Activated CD4-positive, alpha-beta memory T cell treated with anti-CD3 and anti-CD28 coated beads for 36 hours (primary cell): ENCODE results near the gene WDR49. TPM values are rescaled to one million over a fixed set of nuclear protein-coding genes. Genes with fewer than 3 reads are reported as not detected.

Experiments
- CTCF ChIA-PET: fragments of 350-600 bp; sonication (Branson Sonifier 250); formaldehyde crosslinking; loops from one replicate; lab custom pipeline; 2021; ENCODE audit warnings: antibody characterized with exemption, inconsistent platforms; lab: Charles Lee
- POLR2A ChIA-PET: fragments of 350-600 bp; sonication (Branson Sonifier 250); formaldehyde crosslinking; loops from one replicate; lab custom pipeline; 2021; ENCODE audit warnings: antibody characterized with exemption; lab: Charles Lee
- DNase-seq: peaks from one replicate; pipeline ENCODE4 v3.0.0-alpha.2; 2020
- H3K27ac Mint-ChIP-seq: one replicate; pipeline ENCODE4 v1.8.0; 2021; ENCODE audit warnings: mixed read lengths
- H3K27me3 Mint-ChIP-seq: one replicate; pipeline ENCODE4 v1.8.0; 2021; ENCODE audit warnings: mixed read lengths
- H3K36me3 Mint-ChIP-seq: one replicate; pipeline ENCODE4 v1.8.0; 2021; ENCODE audit warnings: mixed read lengths
- H3K4me1 Mint-ChIP-seq: one replicate; pipeline ENCODE4 v1.8.0; 2021; ENCODE audit warnings: low read depth, mixed read lengths
- H3K4me3 Mint-ChIP-seq: one replicate; pipeline ENCODE4 v1.8.0; 2021; ENCODE audit warnings: mild to moderate bottlenecking, mixed read lengths
- H3K9me3 Mint-ChIP-seq: one replicate; pipeline ENCODE4 v1.8.0; 2021; ENCODE audit warnings: mixed read lengths
- intact Hi-C: fragments of 100-400 bp; cut with micrococcal nuclease; formaldehyde crosslinking; loops from one replicate; pipeline ENCODE4 v1.15.1; 2023
- total RNA-seq, 2 experiments: library from RNA; stranded (reverse); gene quantifications; one replicate each; pipeline ENCODE4 v1.2.3, GENCODE V29; 2021

WDR49 gene
- total RNA-seq, 2 experiments from 2014 or later, result not detected

- peaks cover 15% of the 10 kb centered on the region for H3K9me3 Mint-ChIP-seq
- H3K4me1 Mint-ChIP-seq, result no peaks in the 10 kb centered on the region
- DNase-seq, result no peak
- CTCF ChIA-PET, result no interaction called here
- no peak overlapping the region for H3K27ac Mint-ChIP-seq
- intact Hi-C loops, result no loop called here
- no peak overlapping the region for H3K4me3 Mint-ChIP-seq
- POLR2A ChIA-PET, result no interaction called here
- no peaks in the 10 kb centered on the region for H3K27me3 Mint-ChIP-seq
- no peaks in the 10 kb centered on the region for H3K36me3 Mint-ChIP-seq
These were observed 115.7 kb downstream of the WDR49 start for GRCh38 chr3:167538081-167538480.

- ChIA-PET CTCF (no interaction called here), POLR2A (no interaction called here)
- no peak overlapping the region for H3K27ac Mint-ChIP-seq
- no peak overlapping the region for H3K4me3 Mint-ChIP-seq
- H3K9me3 Mint-ChIP-seq, result peaks cover 7% of the 10 kb centered on the region
- no peaks in the 10 kb centered on the region for H3K4me1 Mint-ChIP-seq
- H3K27me3 Mint-ChIP-seq, result no peaks in the 10 kb centered on the region
- H3K36me3 Mint-ChIP-seq, result no peaks in the 10 kb centered on the region
- intact Hi-C loops, result no loop called here
- no peak for DNase-seq
These were observed 132.8 kb downstream of the WDR49 start for GRCh38 chr3:167521006-167521355.

- CTCF ChIA-PET, result no interaction called here
- Mint-ChIP-seq H3K27ac (no peak overlapping the region), H3K36me3 (no peaks in the 10 kb centered on the region), H3K4me3 (no peak overlapping the region), H3K4me1 (no peaks in the 10 kb centered on the region), H3K27me3 (no peaks in the 10 kb centered on the region), H3K9me3 (peaks cover 11% of the 10 kb centered on the region)
- DNase-seq, result no peak
- POLR2A ChIA-PET, result no interaction called here
- intact Hi-C loops, result no loop called here
These were observed 133.3 kb downstream of the WDR49 start for GRCh38 chr3:167520266-167521005.

- no peak for DNase-seq
- Mint-ChIP-seq H3K27me3 (no peaks in the 10 kb centered on the region), H3K36me3 (no peaks in the 10 kb centered on the region), H3K4me1 (no peaks in the 10 kb centered on the region), H3K4me3 (no peak overlapping the region), H3K9me3 (no peaks in the 10 kb centered on the region), H3K27ac (no peak overlapping the region)
- intact Hi-C loops, result no loop called here
- CTCF ChIA-PET, result no interaction called here
- POLR2A ChIA-PET, result no interaction called here
These were observed 145.8 kb downstream of the WDR49 start for GRCh38 chr3:167507954-167508353.

GRCh38 chr3:167502401-167502800 lies 151.3 kb downstream of the WDR49 start:
- H3K27ac Mint-ChIP-seq, result no peak overlapping the region

GRCh38 chr3:167501941-167502340 lies 151.8 kb downstream of the WDR49 start:
- ChIA-PET CTCF (no interaction called here), POLR2A (no interaction called here)
- H3K27me3 Mint-ChIP-seq, result no peaks in the 10 kb centered on the region
- H3K36me3 Mint-ChIP-seq, result no peaks in the 10 kb centered on the region
- H3K4me1 Mint-ChIP-seq, result no peaks in the 10 kb centered on the region
- H3K4me3 Mint-ChIP-seq, result no peak overlapping the region
- no peak overlapping the region for H3K27ac Mint-ChIP-seq
- intact Hi-C loops, result no loop called here
- no peaks in the 10 kb centered on the region for H3K9me3 Mint-ChIP-seq
- no peak for DNase-seq

More at GRCh38 chr3:167502401-167502800, 151.3 kb downstream of the WDR49 start:
- Mint-ChIP-seq H3K9me3 (no peaks in the 10 kb centered on the region), H3K4me1 (no peaks in the 10 kb centered on the region), H3K4me3 (no peak overlapping the region), H3K27me3 (no peaks in the 10 kb centered on the region), H3K36me3 (no peaks in the 10 kb centered on the region)
- no peak for DNase-seq
- ChIA-PET POLR2A (no interaction called here), CTCF (no interaction called here)
- intact Hi-C loops, result no loop called here

GRCh38 chr3:167497903-167498302 lies 155.8 kb downstream of the WDR49 start:
- CTCF ChIA-PET, result no interaction called here
- no peak overlapping the region for H3K27ac Mint-ChIP-seq
- H3K27me3 Mint-ChIP-seq, result no peaks in the 10 kb centered on the region
- H3K9me3 Mint-ChIP-seq, result no peaks in the 10 kb centered on the region
- POLR2A ChIA-PET, result no interaction called here
- H3K4me3 Mint-ChIP-seq, result no peak overlapping the region
- no peak for DNase-seq
- H3K36me3 Mint-ChIP-seq, result no peaks in the 10 kb centered on the region
- intact Hi-C loops, result no loop called here
- no peaks in the 10 kb centered on the region for H3K4me1 Mint-ChIP-seq

GRCh38 chr3:167493244-167493643 lies 160.5 kb downstream of the WDR49 start:
- POLR2A ChIA-PET, result no interaction called here

GRCh38 chr3:167491621-167492020 lies 162.1 kb downstream of the WDR49 start:
- ChIA-PET POLR2A (no interaction called here), CTCF (interaction anchor here (1.1 kb wide), 1 partner anchor 111 kb away, joined by 3 read pairs; the partner anchor contains the start of gene ZBBX)
- no peak overlapping the region for H3K27ac Mint-ChIP-seq
- H3K4me3 Mint-ChIP-seq, result no peak overlapping the region
- no peak for DNase-seq
- no peaks in the 10 kb centered on the region for H3K4me1 Mint-ChIP-seq
- no peaks in the 10 kb centered on the region for H3K9me3 Mint-ChIP-seq
- intact Hi-C loops, result no loop called here
- no peaks in the 10 kb centered on the region for H3K27me3 Mint-ChIP-seq
- H3K36me3 Mint-ChIP-seq, result no peaks in the 10 kb centered on the region

More at GRCh38 chr3:167493244-167493643, 160.5 kb downstream of the WDR49 start:
- H3K27ac Mint-ChIP-seq, result no peak overlapping the region
- no peak overlapping the region for H3K4me3 Mint-ChIP-seq
- CTCF ChIA-PET, result interaction anchor here (0.9 kb wide), 1 partner anchor 389 kb away, joined by 3 read pairs; no protein-coding TSS in a partner anchor
- intact Hi-C loops, result no loop called here
- no peaks in the 10 kb centered on the region for H3K4me1 Mint-ChIP-seq
- DNase-seq, result no peak
- H3K27me3 Mint-ChIP-seq, result no peaks in the 10 kb centered on the region
- H3K36me3 Mint-ChIP-seq, result no peaks in the 10 kb centered on the region
- no peaks in the 10 kb centered on the region for H3K9me3 Mint-ChIP-seq

- no peak for DNase-seq
- Mint-ChIP-seq H3K27me3 (no peaks in the 10 kb centered on the region), H3K27ac (no peak overlapping the region), H3K36me3 (no peaks in the 10 kb centered on the region), H3K4me3 (no peak overlapping the region), H3K4me1 (no peaks in the 10 kb centered on the region), H3K9me3 (no peaks in the 10 kb centered on the region)
- ChIA-PET POLR2A (no interaction called here), CTCF (no interaction called here)
- intact Hi-C loops, result no loop called here
These were observed 164.2 kb downstream of the WDR49 start for GRCh38 chr3:167489571-167489970.

GRCh38 chr3:167487556-167487955 lies 166.2 kb downstream of the WDR49 start:
- no peak for DNase-seq
- H3K27ac Mint-ChIP-seq, result no peak overlapping the region
- H3K36me3 Mint-ChIP-seq, result no peaks in the 10 kb centered on the region
- no peak overlapping the region for H3K4me3 Mint-ChIP-seq
- CTCF ChIA-PET, result interaction anchor here (0.7 kb wide), 1 partner anchor 237 kb away, joined by 4 read pairs; no protein-coding TSS in a partner anchor
- intact Hi-C loops, result no loop called here
- H3K4me1 Mint-ChIP-seq, result no peaks in the 10 kb centered on the region
- H3K27me3 Mint-ChIP-seq, result no peaks in the 10 kb centered on the region
- POLR2A ChIA-PET, result no interaction called here
- peaks cover 3% of the 10 kb centered on the region for H3K9me3 Mint-ChIP-seq

GRCh38 chr3:167484551-167484950 lies 169.2 kb downstream of the WDR49 start:
- ChIA-PET POLR2A (no interaction called here), CTCF (no interaction called here)
- H3K27me3 Mint-ChIP-seq, result no peaks in the 10 kb centered on the region
- H3K4me3 Mint-ChIP-seq, result no peak overlapping the region
- H3K36me3 Mint-ChIP-seq, result no peaks in the 10 kb centered on the region
- H3K9me3 Mint-ChIP-seq, result peaks cover 3% of the 10 kb centered on the region
- no peak overlapping the region for H3K27ac Mint-ChIP-seq
- intact Hi-C loops, result no loop called here
- no peaks in the 10 kb centered on the region for H3K4me1 Mint-ChIP-seq
- no peak for DNase-seq
